HEK293T (cell line): Measurements from ENCODE around the gene MAPK6.

Experiments
- CTCF ChIA-PET: fragments of 350-600 bp; formaldehyde crosslinking; extraction: SDS; loops from one replicate; lab custom pipeline; 2021; ENCODE audit warnings: antibody characterized with exemption, inconsistent platforms; lab: Yijun Ruan, JAX
- POLR2A ChIA-PET: fragments of 350-600 bp; formaldehyde crosslinking; extraction: SDS; loops from one replicate; lab custom pipeline; 2020; ENCODE audit warnings: antibody characterized with exemption, inconsistent platforms; lab: Yijun Ruan, JAX
- DNase-seq: peaks from one replicate; pipeline ENCODE4 v3.0.0; 2012; ENCODE audit warnings: mixed read lengths; ENCODE audit errors: extremely low spot score
- ARNT ChIP-seq: fragments of 450-650 bp; IDR thresholded peaks from 2 replicates; pipeline ENCODE4 v1.6.1; 2017; ENCODE audit warnings: mild to moderate bottlenecking
- BHLHE40 ChIP-seq: fragments of 450-650 bp; IDR thresholded peaks from 2 replicates; pipeline ENCODE4 v1.6.1; 2016; ENCODE audit warnings: mild to moderate bottlenecking, moderate library complexity, borderline replicate concordance
- CTBP1 ChIP-seq: fragments of 450-650 bp; IDR thresholded peaks from 2 replicates; pipeline ENCODE4 v1.6.1; 2016; ENCODE audit warnings: borderline replicate concordance
- ELF4 ChIP-seq: fragments of 450-650 bp; IDR thresholded peaks from 2 replicates; pipeline ENCODE4 v1.6.1; 2017; ENCODE audit warnings: antibody characterized with exemption
- FOXA1 ChIP-seq: fragments of 450-650 bp; IDR thresholded peaks from 2 replicates; pipeline ENCODE4 v1.6.1; 2016; ENCODE audit warnings: mild to moderate bottlenecking
- FOXK2 ChIP-seq: fragments of 450-650 bp; IDR thresholded peaks from 2 replicates; pipeline ENCODE4 v1.6.1; 2016; ENCODE audit warnings: mild to moderate bottlenecking
- FOXM1 ChIP-seq: fragments of 450-650 bp; IDR thresholded peaks from 2 replicates; pipeline ENCODE4 v1.6.1; 2017; ENCODE audit warnings: mild to moderate bottlenecking, borderline replicate concordance
- HDGF ChIP-seq: fragments of 450-650 bp; IDR thresholded peaks from 2 replicates; pipeline ENCODE4 v1.6.1; 2017; ENCODE audit warnings: antibody characterized with exemption, borderline replicate concordance
- L3MBTL2 ChIP-seq: fragments of 450-650 bp; conservative IDR thresholded peaks from 2 replicates; pipeline ENCODE4 v1.6.1; 2016; ENCODE audit warnings: mild to moderate bottlenecking
- LEF1 ChIP-seq: fragments of 450-650 bp; IDR thresholded peaks from 2 replicates; pipeline ENCODE4 v1.6.1; 2017; ENCODE audit warnings: mild to moderate bottlenecking, borderline replicate concordance
- NFRKB ChIP-seq: fragments of 450-650 bp; IDR thresholded peaks from 2 replicates; pipeline ENCODE4 v1.6.1; 2016; ENCODE audit warnings: mild to moderate bottlenecking, moderate library complexity
- PKNOX1 ChIP-seq: fragments of 450-650 bp; IDR thresholded peaks from 2 replicates; pipeline ENCODE4 v1.6.1; 2016
- SP1 ChIP-seq: fragments of 450-650 bp; IDR thresholded peaks from 2 replicates; pipeline ENCODE4 v1.6.1; 2017
- SUZ12 ChIP-seq: fragments of 450-650 bp; IDR thresholded peaks from 2 replicates; pipeline ENCODE4 v1.6.1; 2016; ENCODE audit warnings: mild to moderate bottlenecking
- TARDBP ChIP-seq: fragments of 450-650 bp; IDR thresholded peaks from 2 replicates; pipeline ENCODE4 v1.6.1; 2016
- ZNF384 ChIP-seq: fragments of 450-650 bp; IDR thresholded peaks from 2 replicates; pipeline ENCODE4 v1.6.1; 2016

Gene MAPK6

GRCh38 chr15:52115598-52116427, 96.8 kb downstream of the MAPK6 start:
- DNase-seq: no peak
- TF ChIP-seq FOXA1: no peak
- TF ChIP-seq ELF4: no peak
- no peak for TF ChIP-seq FOXM1
- no peak for TF ChIP-seq L3MBTL2
- no peak for TF ChIP-seq PKNOX1
- no peak for TF ChIP-seq HDGF
- TF ChIP-seq SP1: no peak
- TF ChIP-seq NFRKB: no peak
- TF ChIP-seq ARNT: no peak
- TF ChIP-seq LEF1: no peak
- no peak for TF ChIP-seq ZNF384
- no peak for TF ChIP-seq BHLHE40
- TF ChIP-seq SUZ12: no peak
- TF ChIP-seq FOXK2: no peak
- no peak for TF ChIP-seq TARDBP
- no peak for TF ChIP-seq CTBP1
- ChIA-PET POLR2A (no interaction called here), CTCF (no interaction called here)
